Memory B cell (primary cell): ENCODE results near the gene SNX27.
"Not testable (repeated sequence)": the region's sequence is repeated elsewhere in the genome, so short reads cannot be mapped to it uniquely, and the experiment has no call there.

Experiments used
- ATAC-seq: fragments of 150-1000 bp; cut with Tn5 transposase; 2 replicates; pipeline ENCODE4 v1.10.0; 2021; ENCODE audit warnings: low read depth, mild to moderate bottlenecking, moderate library complexity
- DNase-seq, 2 donors: peaks; one replicate each; pipeline ENCODE4 v3.0.0; 2022; ENCODE audit warnings: low spot score in 2 of 2
- H3K27ac Mint-ChIP-seq: one replicate; pipeline ENCODE4 v1.8.0; 2022; ENCODE audit warnings: mild to moderate bottlenecking, moderate library complexity, mixed read lengths
- H3K27me3 Mint-ChIP-seq: one replicate; pipeline ENCODE4 v1.8.0; 2022; ENCODE audit warnings: mixed read lengths
- H3K36me3 Mint-ChIP-seq: one replicate; pipeline ENCODE4 v1.8.0; 2022; ENCODE audit warnings: mild to moderate bottlenecking, mixed read lengths
- H3K4me1 Mint-ChIP-seq: one replicate; pipeline ENCODE4 v1.8.0; 2022; ENCODE audit warnings: mixed read lengths
- H3K4me3 Mint-ChIP-seq: one replicate; pipeline ENCODE4 v1.8.0; 2022; ENCODE audit warnings: mild to moderate bottlenecking, moderate library complexity, mixed read lengths
- H3K9me3 Mint-ChIP-seq: one replicate; pipeline ENCODE4 v1.8.0; 2022; ENCODE audit warnings: mixed read lengths

The SNX27 gene

DNA sequence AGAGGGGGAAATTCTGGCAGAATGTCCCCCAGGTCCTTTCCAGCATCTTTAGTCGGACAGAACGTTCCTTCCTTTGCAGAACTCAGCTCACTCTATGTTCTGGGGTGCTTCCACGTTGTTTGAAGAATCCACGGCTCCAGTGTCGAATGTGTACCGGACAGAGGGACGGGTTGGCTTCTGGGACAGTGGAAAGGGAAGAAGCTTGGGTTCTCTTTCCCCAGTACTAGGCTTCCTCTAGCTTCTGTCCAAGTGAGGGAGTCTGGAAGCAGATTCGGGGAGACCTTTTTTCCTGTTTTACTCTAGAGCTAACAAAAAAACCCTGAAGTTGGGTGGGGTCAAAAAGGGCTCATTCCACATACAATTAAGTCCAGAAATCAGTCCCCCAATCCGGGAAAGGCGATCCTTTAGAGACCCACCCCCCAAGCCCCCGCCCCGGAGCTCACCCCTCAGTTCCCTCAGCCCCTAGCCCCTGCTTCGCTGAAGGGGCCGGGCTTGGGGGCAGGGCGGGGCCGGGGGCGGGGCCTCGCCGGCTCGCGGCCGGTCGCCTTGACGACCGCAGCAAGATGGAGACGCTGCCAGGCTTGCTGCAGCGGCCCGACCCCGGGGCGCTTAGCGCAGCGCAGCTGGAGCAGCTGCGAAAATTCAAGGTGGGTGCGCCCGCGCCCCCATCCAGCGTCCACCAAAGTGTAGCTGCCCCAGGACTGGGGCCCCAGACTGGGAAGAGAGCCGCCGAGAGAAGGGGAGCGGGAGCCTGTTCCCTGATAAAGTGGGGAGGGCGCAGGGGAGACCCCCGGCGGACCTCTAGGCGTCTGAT lies 109.3 kb downstream of the SNX27 start, which contains the start of gene RIIAD1:
TSS of gene RIIAD1 (plus strand) at position 549 of the 814 bp plus-strand sequence. CDS start at position 564, 15 bp downstream.
- Mint-ChIP-seq H3K36me3 (no peaks in the 10 kb centered on the region), H3K4me1 (peaks cover 15% of the 10 kb centered on the region), H3K9me3 (no peaks in the 10 kb centered on the region), H3K4me3 (peak within 1 kb of the TSS; percentile 83), H3K27me3 (peaks cover 35% of the 10 kb centered on the region), H3K27ac (no peak within 1 kb of the TSS)
- ATAC-seq: peak; percentile 85
- DNase-seq: peak; percentile 21 to 48

DNA sequence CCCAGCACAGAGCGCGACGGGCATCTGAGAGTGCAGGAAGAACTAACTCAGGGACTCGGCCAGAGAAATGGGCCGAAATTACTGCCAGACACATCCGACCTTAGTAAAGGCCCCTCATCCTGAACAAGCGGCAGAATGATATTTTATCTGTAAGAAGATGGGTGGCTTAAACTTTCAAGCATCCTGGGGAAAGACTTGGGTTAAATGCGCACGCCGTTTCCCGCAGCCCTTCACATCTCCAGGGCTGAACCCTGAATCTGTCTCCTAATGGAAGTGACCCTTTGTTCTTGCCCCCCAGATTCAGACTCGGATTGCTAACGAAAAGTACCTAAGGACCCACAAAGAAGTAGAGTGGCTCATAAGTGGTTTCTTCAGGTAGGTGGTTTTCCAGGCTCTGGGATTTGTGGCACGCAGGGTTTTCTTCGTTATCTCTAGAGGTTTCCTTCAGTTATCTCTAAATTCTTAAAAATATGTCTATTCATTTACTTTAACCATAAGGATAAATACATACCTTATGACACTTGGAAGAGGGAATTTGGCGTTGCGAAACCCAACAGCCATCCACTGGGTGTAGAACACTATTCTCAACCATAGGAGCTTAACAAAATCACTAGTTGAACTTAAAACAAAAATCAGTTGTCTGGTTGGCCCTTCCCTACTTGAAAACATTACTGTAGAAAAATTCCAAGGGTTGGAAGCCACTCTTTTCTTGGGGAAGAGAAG lies 110.1 kb downstream of the SNX27 start:
- H3K27me3 Mint-ChIP-seq: peaks cover 32% of the 10 kb centered on the region
- H3K9me3 Mint-ChIP-seq: no peaks in the 10 kb centered on the region
- ATAC-seq (no peak), DNase-seq (no peak)
- H3K36me3 Mint-ChIP-seq: no peaks in the 10 kb centered on the region
- no peak overlapping the region for H3K27ac Mint-ChIP-seq
- peaks cover 11% of the 10 kb centered on the region for H3K4me1 Mint-ChIP-seq
- H3K4me3 Mint-ChIP-seq: peak overlapping the region; percentile 82

DNA sequence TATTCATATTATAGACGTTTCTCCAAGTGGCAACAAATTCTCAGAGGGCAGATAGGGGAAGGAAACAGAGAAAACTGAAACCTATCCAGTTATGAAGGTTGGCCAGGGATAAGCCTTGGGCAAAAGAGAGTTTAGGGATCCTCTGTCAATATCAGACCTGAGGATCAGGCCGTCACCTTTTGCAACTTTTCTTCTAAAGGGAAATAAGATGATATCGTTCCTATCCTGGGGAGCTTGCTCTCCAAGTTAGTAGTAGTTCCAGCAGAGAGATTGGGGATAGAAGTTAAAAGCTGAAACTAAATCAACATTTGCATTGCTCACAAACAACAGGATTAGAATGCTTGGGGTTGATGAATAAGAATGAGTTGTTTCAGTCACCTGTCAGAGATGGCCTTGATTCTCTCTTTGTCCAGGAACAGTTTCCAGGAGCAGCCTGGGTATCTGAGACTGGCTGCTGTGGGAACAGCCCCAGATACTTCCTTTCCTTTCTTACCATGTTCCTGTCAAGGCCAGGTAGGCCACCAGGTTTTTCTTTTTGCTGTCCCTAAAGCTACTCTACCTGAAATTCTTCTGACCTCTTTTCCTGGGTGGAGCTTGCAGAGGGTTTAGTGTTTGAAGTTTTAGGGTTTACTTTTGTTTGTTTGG lies 112.0 kb downstream of the SNX27 start:
- Mint-ChIP-seq H3K27ac (no peak overlapping the region), H3K4me1 (peaks cover 6% of the 10 kb centered on the region), H3K36me3 (no peaks in the 10 kb centered on the region), H3K9me3 (no peaks in the 10 kb centered on the region), H3K27me3 (peaks cover 21% of the 10 kb centered on the region), H3K4me3 (no peak overlapping the region)
- ATAC-seq: no peak
- no peak for DNase-seq

DNA sequence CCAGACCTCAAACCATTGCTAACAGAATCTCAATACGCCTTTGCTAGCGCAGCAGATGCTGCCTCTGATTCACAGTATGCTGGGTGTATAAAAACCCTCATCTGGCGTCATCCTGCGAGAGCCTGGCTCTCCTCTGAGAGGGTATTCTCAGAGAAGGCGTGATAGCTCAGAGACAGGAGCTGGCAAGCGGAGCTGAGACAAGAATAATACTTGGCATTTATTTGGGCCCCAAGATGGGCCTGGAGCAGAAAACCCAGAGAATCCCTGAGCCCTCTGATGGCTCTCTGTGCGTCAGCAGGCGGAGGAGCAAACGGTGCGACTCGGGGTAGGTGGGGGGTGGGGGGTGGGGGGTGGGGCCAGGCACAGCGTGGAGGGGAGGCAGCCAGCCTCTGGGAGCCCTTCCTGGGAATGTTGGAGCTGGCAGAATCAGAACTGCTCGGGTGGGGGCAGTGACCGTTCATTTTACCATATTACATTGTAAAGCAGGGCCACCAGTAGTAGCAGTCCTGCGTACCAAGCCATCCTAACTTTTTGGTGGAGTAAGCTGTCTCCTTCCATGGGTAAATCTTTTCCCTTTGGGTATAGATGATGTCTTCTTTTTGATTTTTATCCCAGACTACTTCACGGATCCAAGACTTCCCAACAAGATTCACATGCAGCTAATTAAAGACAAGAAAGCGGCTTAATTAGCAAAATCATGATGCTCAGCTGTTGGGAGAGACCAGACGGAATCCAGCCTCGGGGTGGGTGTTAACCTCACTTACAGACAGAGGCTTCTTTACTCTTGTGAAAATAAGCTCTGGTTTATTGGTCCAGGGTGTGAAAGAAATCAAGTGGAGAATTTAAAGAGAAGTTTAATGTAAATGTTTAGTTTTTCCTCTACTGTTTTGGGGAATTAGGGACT lies 116.6 kb downstream of the SNX27 start:
- no peak overlapping the region for H3K4me3 Mint-ChIP-seq
- H3K27me3 Mint-ChIP-seq: peaks cover 26% of the 10 kb centered on the region
- ATAC-seq (no peak), DNase-seq (no peak)
- H3K36me3 Mint-ChIP-seq: no peaks in the 10 kb centered on the region
- no peaks in the 10 kb centered on the region for H3K9me3 Mint-ChIP-seq
- H3K27ac Mint-ChIP-seq: no peak overlapping the region
- no peaks in the 10 kb centered on the region for H3K4me1 Mint-ChIP-seq

DNA sequence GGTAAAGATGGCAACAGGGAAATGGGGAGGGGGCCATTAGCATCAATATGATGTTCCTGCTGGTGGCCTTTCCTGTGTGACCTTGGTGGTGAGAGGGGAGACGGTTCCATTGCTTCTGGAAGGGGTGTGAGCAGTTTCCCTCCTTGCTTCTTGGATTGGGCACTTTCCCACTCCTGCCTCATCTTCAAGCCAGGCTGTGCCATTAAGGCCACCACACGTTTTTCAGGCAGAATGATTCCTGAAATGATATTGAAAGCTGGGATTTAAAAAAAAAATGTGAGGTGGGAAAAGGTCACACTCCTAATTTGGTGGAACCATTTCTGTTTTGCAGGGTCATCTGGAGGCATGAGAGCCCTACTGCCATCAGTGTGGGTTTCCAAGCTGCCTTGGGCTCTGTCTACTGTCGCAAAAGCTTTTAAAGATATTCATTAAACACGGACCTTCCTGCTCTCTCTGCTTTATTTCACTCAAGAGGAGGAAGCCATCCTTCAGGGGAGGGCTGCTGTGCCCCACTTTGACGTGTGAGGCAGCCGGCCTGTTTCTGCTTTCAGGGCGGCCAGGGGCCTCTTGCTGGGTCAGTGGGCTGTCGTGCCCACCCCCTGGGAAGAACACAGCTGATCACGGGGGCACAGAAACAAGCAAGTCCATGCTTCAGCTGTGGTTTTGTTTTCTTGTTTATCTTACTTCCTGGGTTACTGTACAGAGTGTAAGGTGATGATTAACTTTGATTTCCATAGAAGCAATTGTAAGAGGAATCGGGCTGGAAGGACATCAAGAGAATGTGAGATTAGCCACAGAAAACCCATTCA lies 117.5 kb downstream of the SNX27 start:
- H3K9me3 Mint-ChIP-seq: no peaks in the 10 kb centered on the region
- no peaks in the 10 kb centered on the region for H3K4me1 Mint-ChIP-seq
- peaks cover 25% of the 10 kb centered on the region for H3K27me3 Mint-ChIP-seq
- no peaks in the 10 kb centered on the region for H3K36me3 Mint-ChIP-seq
- DNase-seq (no peak), ATAC-seq (no peak)
- H3K27ac Mint-ChIP-seq: no peak overlapping the region
- H3K4me3 Mint-ChIP-seq: no peak overlapping the region

DNA sequence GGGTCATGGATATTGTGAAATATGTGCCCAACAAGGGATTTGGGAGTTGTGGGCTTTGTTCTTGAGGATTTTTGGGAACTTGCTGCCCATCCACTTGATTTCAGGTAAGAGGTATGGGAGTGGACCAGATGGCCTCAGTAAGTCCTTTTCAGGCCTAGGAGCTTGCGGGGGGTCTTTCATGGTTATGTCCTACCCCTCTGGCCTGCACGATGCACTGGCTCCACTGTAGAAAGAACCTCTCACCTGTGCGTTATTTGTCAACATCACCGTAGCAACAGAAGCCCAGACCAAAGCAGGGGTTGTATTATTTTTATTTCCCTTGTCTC lies 118.1 kb downstream of the SNX27 start:
- DNase-seq (no peak), ATAC-seq (no peak)
- Mint-ChIP-seq H3K9me3 (no peaks in the 10 kb centered on the region), H3K27me3 (peaks cover 27% of the 10 kb centered on the region), H3K4me1 (peaks cover under 1% of the 10 kb centered on the region), H3K27ac (no peak overlapping the region), H3K36me3 (no peaks in the 10 kb centered on the region), H3K4me3 (no peak overlapping the region)

DNA sequence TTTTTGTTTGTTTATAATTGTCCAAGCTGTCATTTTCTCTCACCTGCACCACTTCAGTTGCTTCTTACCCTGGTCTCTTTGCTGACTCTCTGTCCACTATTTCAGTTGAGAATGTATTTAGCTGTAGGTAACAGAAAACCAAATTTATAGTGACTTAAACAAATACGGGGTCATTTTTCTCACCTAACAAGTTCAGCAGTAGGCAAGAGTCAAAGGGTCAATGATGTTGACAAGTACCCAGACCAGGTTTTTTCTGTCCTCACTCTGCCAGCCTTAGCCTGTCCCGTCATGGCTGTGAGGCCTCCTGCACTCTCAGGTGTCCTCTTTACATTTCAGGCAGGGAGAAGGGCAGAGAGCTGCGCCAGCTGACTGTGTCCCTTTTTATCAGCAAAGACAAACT lies 121.3 kb downstream of the SNX27 start:
- H3K36me3 Mint-ChIP-seq: peaks cover 3% of the 10 kb centered on the region

DNA sequence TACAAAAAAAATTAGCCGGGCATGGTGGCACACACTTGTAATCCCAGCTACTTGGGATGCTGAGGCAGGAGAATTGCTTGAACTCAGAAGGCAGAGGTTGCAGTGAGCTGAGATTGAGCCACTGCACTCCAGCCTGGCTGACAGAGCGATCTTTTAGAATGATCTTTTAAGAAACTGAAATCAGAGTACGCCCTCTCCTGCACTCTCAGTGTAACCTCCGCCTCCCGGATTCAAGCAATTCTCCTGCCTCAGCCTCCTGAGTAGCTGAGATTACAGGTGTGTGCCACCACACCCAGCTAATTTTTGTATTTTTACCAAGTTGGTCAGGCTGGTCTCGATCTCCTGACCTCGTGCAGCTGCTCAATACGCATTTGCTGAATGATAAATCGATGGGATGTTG lies 122.1 kb downstream of the SNX27 start:
- not testable (repeated sequence) for ATAC-seq, H3K4me3 Mint-ChIP-seq, H3K27ac Mint-ChIP-seq, H3K36me3 Mint-ChIP-seq, DNase-seq, H3K4me1 Mint-ChIP-seq
- Mint-ChIP-seq H3K27me3 (peaks cover 19% of the 10 kb centered on the region), H3K9me3 (peaks cover 11% of the 10 kb centered on the region)

More for the DNA sequence above, 121.3 kb downstream of the SNX27 start:
- ATAC-seq (no peak), DNase-seq (no peak)
- Mint-ChIP-seq H3K27me3 (peaks cover 22% of the 10 kb centered on the region), H3K4me1 (peaks cover 3% of the 10 kb centered on the region), H3K4me3 (no peak overlapping the region), H3K27ac (no peak overlapping the region), H3K9me3 (peaks cover 9% of the 10 kb centered on the region)

DNA sequence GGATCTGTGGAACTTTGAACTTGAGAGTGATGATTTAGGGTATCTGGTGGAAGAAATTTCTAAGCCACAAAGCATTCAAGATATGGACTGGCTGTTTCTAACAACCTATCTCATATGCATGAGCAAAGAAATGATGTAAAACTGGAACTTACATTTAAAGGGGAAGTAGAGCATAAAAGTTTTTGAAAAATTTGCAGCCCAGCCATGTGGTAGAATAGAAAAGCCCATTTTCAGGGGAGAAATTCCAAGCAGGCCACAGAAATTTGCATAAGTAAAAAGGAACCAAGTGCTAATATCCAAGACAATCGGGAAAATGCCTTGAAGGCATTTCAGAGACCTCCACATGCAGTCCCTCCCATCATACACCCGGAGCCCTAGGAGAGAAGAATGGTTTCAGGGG lies 125.2 kb downstream of the SNX27 start:
- Mint-ChIP-seq H3K27ac (no peak overlapping the region), H3K4me3 (no peak overlapping the region), H3K4me1 (peaks cover 3% of the 10 kb centered on the region), H3K36me3 (peaks cover 4% of the 10 kb centered on the region), H3K9me3 (peaks cover 11% of the 10 kb centered on the region), H3K27me3 (peaks cover 13% of the 10 kb centered on the region)
- DNase-seq (no peak), ATAC-seq (no peak)

DNA sequence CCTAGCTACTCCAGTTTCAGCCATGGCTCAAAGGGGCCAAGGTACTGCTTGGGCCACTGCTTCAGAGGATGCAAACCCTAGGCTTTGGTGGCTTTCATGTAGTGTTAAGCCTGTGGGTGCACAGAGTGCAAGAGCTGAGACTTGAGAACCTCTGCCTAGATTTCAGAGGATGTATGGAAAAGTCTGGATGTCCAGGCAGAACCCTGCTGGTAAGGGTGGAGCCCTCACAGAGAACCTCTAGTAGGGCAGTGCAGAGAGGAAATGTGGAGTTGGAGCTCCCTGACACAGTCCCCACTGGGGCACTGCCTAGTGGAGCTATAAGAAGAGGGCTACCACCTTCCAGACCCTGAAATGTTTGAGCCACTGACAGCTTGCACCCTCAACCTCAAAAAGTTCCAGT lies 125.6 kb downstream of the SNX27 start:
- Mint-ChIP-seq H3K27ac (no peak overlapping the region), H3K4me3 (no peak overlapping the region), H3K36me3 (peaks cover 4% of the 10 kb centered on the region), H3K4me1 (peaks cover 3% of the 10 kb centered on the region), H3K9me3 (peaks cover 11% of the 10 kb centered on the region), H3K27me3 (peaks cover 11% of the 10 kb centered on the region)
- ATAC-seq (no peak), DNase-seq (no peak)

DNA sequence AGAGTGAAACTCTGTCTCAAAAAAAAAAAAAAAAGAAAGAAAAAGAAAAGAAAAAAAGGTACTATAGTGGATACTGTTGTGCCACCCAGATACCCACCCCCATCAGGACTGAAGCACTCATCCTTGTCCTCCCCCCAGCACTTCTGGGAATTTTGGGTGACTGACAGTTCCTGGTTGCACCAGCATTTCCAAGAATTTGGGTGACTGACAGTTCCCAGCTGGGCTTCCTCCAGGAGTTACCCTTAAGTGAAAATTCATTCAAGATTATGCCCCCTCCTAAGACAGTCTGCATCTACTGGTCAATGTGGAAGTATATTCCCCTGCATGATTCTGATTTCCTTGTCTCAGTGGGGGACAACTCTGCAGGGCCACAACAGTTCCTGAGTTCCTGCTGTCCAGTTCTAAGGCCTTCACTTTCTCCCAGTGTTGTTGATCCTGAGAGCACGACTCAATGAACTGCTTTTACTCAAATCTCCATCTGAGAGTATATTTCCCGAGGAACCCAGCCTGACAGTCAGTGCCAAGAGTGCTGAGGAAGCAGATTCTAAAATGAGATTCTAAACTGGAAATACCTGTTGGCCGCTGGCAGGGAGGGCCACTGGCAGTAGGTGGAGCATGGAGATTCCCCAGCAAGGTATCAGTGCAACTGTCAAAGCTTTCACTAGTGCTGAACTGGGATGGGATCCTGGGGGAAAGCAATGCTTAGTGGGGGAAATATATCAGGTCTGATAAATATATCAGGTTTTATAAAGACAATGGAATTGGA lies 127.9 kb downstream of the SNX27 start:
- no peak overlapping the region for H3K27ac Mint-ChIP-seq
- DNase-seq (no peak), ATAC-seq (no peak)
- peaks cover 5% of the 10 kb centered on the region for H3K27me3 Mint-ChIP-seq
- H3K4me3 Mint-ChIP-seq: no peak overlapping the region
- peaks cover 11% of the 10 kb centered on the region for H3K9me3 Mint-ChIP-seq
- peaks cover 4% of the 10 kb centered on the region for H3K36me3 Mint-ChIP-seq
- H3K4me1 Mint-ChIP-seq: peaks cover 3% of the 10 kb centered on the region

DNA sequence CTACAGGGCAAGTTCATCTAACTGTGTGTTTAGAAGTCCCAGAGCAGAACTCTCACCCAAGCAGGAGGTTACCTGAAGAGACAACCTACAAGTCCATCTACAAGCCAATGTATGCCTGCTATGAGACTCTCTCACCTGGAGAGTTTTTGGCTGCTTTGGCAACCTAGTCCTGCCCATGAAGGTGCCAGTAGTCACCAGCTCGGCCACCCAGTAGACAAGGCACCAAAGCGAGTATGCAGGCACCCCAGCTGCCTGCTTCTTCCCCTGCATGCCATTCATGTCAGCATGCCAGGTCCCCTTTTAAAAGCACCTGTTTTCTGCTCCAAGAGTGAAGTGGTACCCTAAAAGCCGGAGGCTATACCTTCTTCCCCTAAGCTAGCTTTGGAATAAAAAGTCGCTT lies 129.7 kb downstream of the SNX27 start:
- Mint-ChIP-seq H3K9me3 (peaks cover 11% of the 10 kb centered on the region), H3K27ac (no peak overlapping the region), H3K4me1 (no peaks in the 10 kb centered on the region), H3K27me3 (peaks cover 2% of the 10 kb centered on the region), H3K36me3 (peaks cover 3% of the 10 kb centered on the region), H3K4me3 (no peak overlapping the region)
- no peak for ATAC-seq
- no peak for DNase-seq
